SK-N-SH (cell line): Measurements from ENCODE around the gene IQCE.

ENCODE experiments used
- CHD2 ChIP-seq: fragments of 150-350 bp; IDR thresholded peaks from 2 replicates; pipeline ENCODE4 v1.6.1; 2018; ENCODE audit warnings: low read length; ENCODE audit not compliant: partially characterized antibody
- CTCF ChIP-seq: fragments of 200-600 bp; sonication (generic); IDR thresholded peaks from 2 replicates; pipeline ENCODE4 v1.6.1; 2017; ENCODE audit warnings: antibody characterized with exemption, mild to moderate bottlenecking, moderate library complexity
- EP300 ChIP-seq, 2 experiments: IDR thresholded peaks; 2 replicates each; pipeline versions ENCODE4 v1.4.0 to v1.6.1; 2012; ENCODE audit warnings: borderline replicate concordance in 1 of 2, low read depth in 1 of 2, low read length in 1 of 2
- EZH2phosphoT487 ChIP-seq: fragments of 200-600 bp; sonication (generic); IDR thresholded peaks from 2 replicates; pipeline ENCODE4 v1.6.1; 2017; ENCODE audit warnings: low read depth, mixed run types, mild to moderate bottlenecking, antibody characterized with exemption, moderate library complexity, borderline replicate concordance
- NRF1 ChIP-seq: IDR thresholded peaks from 2 replicates; pipeline ENCODE4 v1.6.1; 2012; ENCODE audit warnings: low read depth, mild to moderate bottlenecking, low read length
- POLR2AphosphoS5 ChIP-seq: IDR thresholded peaks from 2 replicates; pipeline ENCODE4 v1.6.1; 2012; ENCODE audit warnings: low read depth, low read length
- RCOR1 ChIP-seq: fragments of 150-350 bp; IDR thresholded peaks from 2 replicates; pipeline ENCODE4 v1.6.1; 2017; ENCODE audit warnings: antibody characterized with exemption, low read length
- REST ChIP-seq: IDR thresholded peaks from 2 replicates; pipeline ENCODE4 v1.6.1; 2012; ENCODE audit warnings: mild to moderate bottlenecking, low read depth, low read length, moderate library complexity
- RFX5 ChIP-seq: IDR thresholded peaks from 2 replicates; pipeline ENCODE4 v1.6.1; 2012; ENCODE audit warnings: mild to moderate bottlenecking, improper control_type of control experiment, low read length
- USF1 ChIP-seq: IDR thresholded peaks from 2 replicates; pipeline ENCODE4 v1.4.0; 2012; ENCODE audit warnings: low read depth, borderline replicate concordance

GRCh38 chr7:2554661-2555111 is 4.1 kb upstream of the IQCE start:
- TF ChIP-seq CTCF, result no peak
- no peak for TF ChIP-seq EZH2phosphoT487
- TF ChIP-seq USF1, result no peak
- TF ChIP-seq POLR2AphosphoS5, result no peak
- TF ChIP-seq NRF1, result no peak
- no peak for TF ChIP-seq CHD2
- no peak for TF ChIP-seq REST
- TF ChIP-seq EP300 (IDR thresholded peaks at IDR 0.05; ENCODE audit: borderline replicate concordance in 1 of 2, low read depth in 1 of 2, low read length in 1 of 2), result no peak
- TF ChIP-seq RCOR1, result no peak
- no peak for TF ChIP-seq RFX5
